Lower lobe of right lung (tissue), 2 donors: ENCODE results near the gene HCN2. TPM values are rescaled to one million over a fixed set of nuclear protein-coding genes. Genes with fewer than 3 reads are reported as not detected.

ENCODE experiments used
- ATAC-seq, 2 donors: fragments of 200-7000 bp; cut with Tn5 transposase; one replicate each; pipeline ENCODE4 v1.9.1; 2020 to 2022; ENCODE audit warnings: mild to moderate bottlenecking in 2 of 2, moderate library complexity in 2 of 2
- DNase-seq: peaks from one replicate; pipeline ENCODE4 v3.0.0-alpha.2; 2020
- H3K27ac ChIP-seq: fragments of 200-600 bp; one replicate; pipeline ENCODE4 v1.8.0; 2022
- H3K27me3 ChIP-seq: fragments of 200-600 bp; one replicate; pipeline ENCODE4 v1.8.0; 2022; ENCODE audit warnings: low read depth
- H3K36me3 ChIP-seq: fragments of 200-600 bp; one replicate; pipeline ENCODE4 v1.8.0; 2022; ENCODE audit warnings: mild to moderate bottlenecking
- H3K4me1 ChIP-seq: fragments of 200-600 bp; one replicate; pipeline ENCODE4 v1.8.0; 2022
- H3K4me3 ChIP-seq: fragments of 200-600 bp; one replicate; pipeline ENCODE4 v1.8.0; 2022; ENCODE audit warnings: mild to moderate bottlenecking
- H3K9me3 ChIP-seq: fragments of 200-600 bp; one replicate; pipeline ENCODE4 v1.8.0; 2022
- CTCF ChIP-seq: fragments of 200-600 bp; IDR thresholded peaks from one replicate; pipeline ENCODE4 v1.8.0; 2022; ENCODE audit warnings: antibody characterized with exemption, mild to moderate bottlenecking
- intact Hi-C: fragments of 100-400 bp; cut with DNase I; formaldehyde crosslinking; loops from one replicate; pipeline ENCODE4 v1.11.0; 2022
- total RNA-seq: library from RNA; stranded (reverse); fragmentation: NEBNext Ultra II Directional; extraction: Animal tissue kit (Norgen Biotek cat#: 25700); gene quantifications from one replicate; pipeline ENCODE4 v1.2.1, GENCODE V29; 2021
- donor health status: DM: no; HTN: yes; CAD: no; lungs with severe emphysema.

Gene HCN2
- total RNA-seq, 1 donor from 2014 or later, result 0.24 TPM

DNA sequence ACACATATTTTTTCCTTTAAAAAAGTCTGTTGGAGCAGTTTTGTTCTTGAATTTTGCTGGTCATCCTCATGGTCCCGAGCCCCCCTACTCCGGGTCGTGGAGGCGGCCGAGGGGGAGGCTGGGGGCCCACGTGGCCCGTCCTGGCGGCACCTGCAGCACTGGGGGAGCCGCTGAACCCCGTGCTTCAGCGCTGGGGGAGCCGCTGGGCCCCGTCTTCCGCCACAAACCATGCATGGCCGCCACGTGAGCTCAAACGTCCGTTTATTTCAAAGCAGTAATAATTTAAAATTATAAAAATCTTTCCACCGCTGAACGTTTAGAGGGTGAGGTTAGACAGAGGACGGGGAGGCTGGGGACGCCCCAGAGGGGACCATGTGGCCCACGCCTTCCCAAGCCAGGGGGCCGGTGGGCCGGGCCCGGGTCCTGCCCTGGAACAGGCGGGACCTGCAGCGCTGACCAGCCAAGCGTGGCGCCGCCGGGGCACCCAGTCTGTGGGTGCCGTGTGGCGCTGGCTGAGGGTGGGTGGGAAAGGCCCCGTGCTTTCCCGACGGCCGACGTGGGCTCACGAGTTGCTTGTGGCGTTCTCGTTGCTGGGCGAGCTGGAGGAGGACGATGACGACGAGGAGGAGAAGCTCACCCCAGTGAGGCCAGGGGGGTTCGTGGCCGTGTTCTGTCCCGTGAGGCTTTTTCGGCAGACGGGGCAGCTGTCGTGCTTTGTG lies 58.0 kb downstream of the HCN2 start:
- H3K36me3 ChIP-seq, result peaks cover 78% of the 10 kb centered on the region
- no peak for ATAC-seq
- H3K4me1 ChIP-seq, result no peaks in the 10 kb centered on the region
- intact Hi-C loops, result no loop called here
- no peaks in the 10 kb centered on the region for H3K9me3 ChIP-seq
- no peak for TF ChIP-seq CTCF
- no peak overlapping the region for H3K4me3 ChIP-seq
- no peaks in the 10 kb centered on the region for H3K27me3 ChIP-seq
- DNase-seq, result no peak
- H3K27ac ChIP-seq, result no peak overlapping the region

DNA sequence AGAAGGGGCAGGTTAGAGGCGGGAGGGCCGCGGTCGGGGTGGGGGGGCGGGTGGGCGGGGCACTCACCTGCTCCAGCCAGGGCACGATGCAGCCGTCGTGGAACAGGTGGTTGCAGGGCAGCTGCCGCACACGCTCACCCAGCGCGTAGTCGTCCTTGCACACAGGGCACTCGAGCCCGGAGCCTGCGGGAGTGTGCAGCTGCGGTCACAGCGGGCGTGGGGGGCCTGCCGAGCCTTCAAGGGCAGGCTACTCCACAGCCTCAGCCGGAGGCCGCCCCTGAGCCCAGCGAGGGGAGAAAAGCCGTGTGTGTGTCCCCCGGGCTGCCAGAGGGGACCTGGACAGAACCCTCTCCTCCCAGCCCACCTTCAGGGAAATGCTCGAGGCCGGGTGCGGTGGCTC lies 58.6 kb downstream of the HCN2 start:
- no peak for DNase-seq
- H3K36me3 ChIP-seq, result peaks cover 84% of the 10 kb centered on the region

DNA sequence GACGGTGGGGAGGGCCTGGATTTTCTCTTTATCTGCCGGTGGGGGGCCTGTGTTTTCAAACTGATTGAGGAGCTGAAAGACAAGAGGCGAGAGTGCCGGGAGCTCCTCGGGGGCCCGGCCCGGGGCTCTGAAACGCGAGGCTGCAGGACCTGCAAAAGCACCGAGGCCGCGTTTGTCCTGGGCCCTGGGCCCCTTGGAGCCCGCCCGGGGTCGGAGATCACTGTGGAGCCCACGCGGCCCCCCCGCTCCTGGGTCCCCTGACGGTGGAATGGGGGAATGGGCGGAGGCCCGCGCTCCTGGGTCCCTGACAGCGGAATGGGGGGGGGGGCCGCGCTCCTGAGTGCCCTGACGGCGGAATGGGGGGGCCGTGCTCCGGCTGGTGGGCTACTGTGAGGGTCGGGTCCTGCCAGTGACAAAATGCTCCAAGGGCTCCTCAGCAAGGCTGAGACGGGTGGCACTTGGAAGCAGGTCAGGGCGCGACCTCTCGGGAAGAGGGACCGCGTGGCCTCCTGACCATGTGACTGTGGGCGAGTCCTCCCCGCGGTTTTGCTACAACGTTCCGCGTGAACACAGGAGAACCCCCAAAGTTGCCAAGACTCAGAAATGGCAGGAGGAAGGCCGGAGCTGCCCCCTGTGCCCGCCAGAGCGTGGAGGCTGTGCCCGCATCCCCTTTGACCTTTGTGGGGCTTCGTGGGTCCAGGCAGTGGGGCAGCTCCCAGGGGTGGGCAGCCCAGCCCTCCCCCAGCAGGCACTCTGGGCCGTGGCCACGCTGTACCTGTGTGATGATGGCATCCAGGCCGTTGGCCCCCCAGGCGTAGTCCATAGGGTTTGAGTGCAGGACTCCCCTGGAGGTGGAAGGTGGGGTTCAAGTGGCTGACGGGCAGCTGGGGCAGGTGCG lies 59.5 kb downstream of the HCN2 start:
- ATAC-seq (no peak), DNase-seq (no peak)
- intact Hi-C loops, result no loop called here
- H3K27ac ChIP-seq, result no peak overlapping the region
- H3K9me3 ChIP-seq, result no peaks in the 10 kb centered on the region
- H3K27me3 ChIP-seq, result no peaks in the 10 kb centered on the region
- H3K4me3 ChIP-seq, result no peak overlapping the region
- TF ChIP-seq CTCF, result no peak
- H3K36me3 ChIP-seq, result peaks cover 91% of the 10 kb centered on the region
- H3K4me1 ChIP-seq, result no peaks in the 10 kb centered on the region

More for the DNA sequence above, 58.6 kb downstream of the HCN2 start:
- H3K27ac ChIP-seq, result no peak overlapping the region
- TF ChIP-seq CTCF, result no peak
- H3K9me3 ChIP-seq, result no peaks in the 10 kb centered on the region
- ATAC-seq, result no peak
- no peak overlapping the region for H3K4me3 ChIP-seq
- H3K4me1 ChIP-seq, result no peaks in the 10 kb centered on the region
- H3K27me3 ChIP-seq, result no peaks in the 10 kb centered on the region
- intact Hi-C loops, result no loop called here

- no peak for TF ChIP-seq CTCF
- H3K27me3 ChIP-seq, result no peaks in the 10 kb centered on the region
- no peak for DNase-seq
- H3K4me3 ChIP-seq, result no peak overlapping the region
- ATAC-seq, result no peak
- intact Hi-C loops, result no loop called here
- H3K9me3 ChIP-seq, result no peaks in the 10 kb centered on the region
- H3K4me1 ChIP-seq, result no peaks in the 10 kb centered on the region
- peaks cover 93% of the 10 kb centered on the region for H3K36me3 ChIP-seq
- H3K27ac ChIP-seq, result no peak overlapping the region
Measured at GRCh38 chr19:650121-650520, 60.4 kb downstream of the HCN2 start.

DNA sequence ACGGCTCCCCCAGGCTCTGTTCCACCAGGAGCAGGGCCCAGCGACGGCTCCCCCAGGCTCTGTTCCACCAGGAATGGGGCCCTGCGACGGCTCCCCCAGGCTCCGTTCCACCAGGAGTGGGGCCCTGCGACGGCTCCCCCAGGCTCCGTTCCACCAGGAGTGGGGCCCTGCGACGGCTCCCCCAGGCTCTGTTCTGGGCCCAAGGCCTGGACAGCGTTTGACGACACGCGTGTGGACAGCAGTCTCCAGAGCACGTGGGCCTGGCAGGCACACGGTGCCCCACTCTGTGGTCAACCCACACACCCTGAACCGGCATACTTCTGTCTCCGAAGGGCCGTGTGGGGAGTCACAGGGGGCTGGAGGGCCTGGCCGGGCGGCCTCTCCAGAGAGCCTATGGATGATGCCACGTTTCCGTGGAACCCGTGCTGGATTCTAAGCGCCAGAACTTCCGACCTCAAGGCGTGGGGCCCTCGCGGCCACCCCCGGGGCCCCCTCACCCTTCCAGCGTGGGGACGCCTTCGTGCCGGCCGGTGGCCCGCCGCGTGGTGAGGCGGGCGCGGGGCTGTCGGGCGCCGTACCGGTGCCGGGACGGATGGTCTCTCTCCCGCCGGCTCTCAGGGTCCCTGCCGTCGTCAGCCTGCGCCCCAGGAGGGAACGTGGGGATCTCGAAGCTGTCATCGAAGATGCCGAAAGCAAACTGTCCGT lies 61.6 kb downstream of the HCN2 start:
- no peaks in the 10 kb centered on the region for H3K9me3 ChIP-seq
- H3K27ac ChIP-seq, result no peak overlapping the region
- H3K27me3 ChIP-seq, result no peaks in the 10 kb centered on the region
- peaks cover 88% of the 10 kb centered on the region for H3K36me3 ChIP-seq
- ATAC-seq (no peak), DNase-seq (no peak)
- no peak overlapping the region for H3K4me3 ChIP-seq
- H3K4me1 ChIP-seq, result no peaks in the 10 kb centered on the region
- no peak for TF ChIP-seq CTCF
- intact Hi-C loops, result no loop called here
